Astrocyte of the spinal cord (primary cell): ENCODE results near the gene SCN8A.

Experiments
- DNase-seq: peaks from one replicate; pipeline ENCODE4 v3.0.0; 2011; ENCODE audit warnings: low read depth, low spot score
- H3K4me3 ChIP-seq: 2 replicates; pipeline ENCODE4 v1.5.1; 2011; ENCODE audit warnings: low read depth, mild to moderate bottlenecking, low read length, moderate library complexity
- in situ Hi-C: cut with HindIII; loops from 2 replicates; pipeline ENCODE4 v1.10.0; 2017; ENCODE audit warnings: low sequenced_read_pairs
- TF ChIP-seq, protein P1 (sequence below): IDR thresholded peaks from 2 replicates; pipeline ENCODE4 v1.5.1; 2012; ENCODE audit warnings: low read depth, mild to moderate bottlenecking, low read length, inconsistent platforms

SCN8A gene

DNA sequence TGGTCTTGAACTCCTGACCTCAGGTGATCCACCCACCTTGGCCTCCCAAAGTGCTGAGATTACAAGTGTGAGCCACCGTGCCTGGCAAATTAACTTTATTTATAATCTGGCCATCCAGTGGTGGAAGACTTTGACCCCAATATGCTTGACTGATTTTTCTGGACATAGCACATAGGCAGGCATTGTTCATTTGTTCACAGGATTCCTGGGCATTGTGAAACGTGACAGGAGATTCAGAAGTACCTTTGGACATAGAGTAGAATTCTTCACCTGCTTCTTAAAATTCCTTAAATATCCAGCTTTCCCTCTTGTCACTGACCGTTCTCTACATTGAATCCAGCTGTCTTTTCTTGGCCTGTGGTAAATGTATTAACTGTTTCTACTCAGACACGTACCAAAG lies 103.1 kb downstream of the SCN8A start:
- in situ Hi-C loops = no loop called here
- TF ChIP-seq, protein P1, sequence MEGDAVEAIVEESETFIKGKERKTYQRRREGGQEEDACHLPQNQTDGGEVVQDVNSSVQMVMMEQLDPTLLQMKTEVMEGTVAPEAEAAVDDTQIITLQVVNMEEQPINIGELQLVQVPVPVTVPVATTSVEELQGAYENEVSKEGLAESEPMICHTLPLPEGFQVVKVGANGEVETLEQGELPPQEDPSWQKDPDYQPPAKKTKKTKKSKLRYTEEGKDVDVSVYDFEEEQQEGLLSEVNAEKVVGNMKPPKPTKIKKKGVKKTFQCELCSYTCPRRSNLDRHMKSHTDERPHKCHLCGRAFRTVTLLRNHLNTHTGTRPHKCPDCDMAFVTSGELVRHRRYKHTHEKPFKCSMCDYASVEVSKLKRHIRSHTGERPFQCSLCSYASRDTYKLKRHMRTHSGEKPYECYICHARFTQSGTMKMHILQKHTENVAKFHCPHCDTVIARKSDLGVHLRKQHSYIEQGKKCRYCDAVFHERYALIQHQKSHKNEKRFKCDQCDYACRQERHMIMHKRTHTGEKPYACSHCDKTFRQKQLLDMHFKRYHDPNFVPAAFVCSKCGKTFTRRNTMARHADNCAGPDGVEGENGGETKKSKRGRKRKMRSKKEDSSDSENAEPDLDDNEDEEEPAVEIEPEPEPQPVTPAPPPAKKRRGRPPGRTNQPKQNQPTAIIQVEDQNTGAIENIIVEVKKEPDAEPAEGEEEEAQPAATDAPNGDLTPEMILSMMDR = no peak
- no peak for DNase-seq
- H3K4me3 ChIP-seq = no peak overlapping the region

DNA sequence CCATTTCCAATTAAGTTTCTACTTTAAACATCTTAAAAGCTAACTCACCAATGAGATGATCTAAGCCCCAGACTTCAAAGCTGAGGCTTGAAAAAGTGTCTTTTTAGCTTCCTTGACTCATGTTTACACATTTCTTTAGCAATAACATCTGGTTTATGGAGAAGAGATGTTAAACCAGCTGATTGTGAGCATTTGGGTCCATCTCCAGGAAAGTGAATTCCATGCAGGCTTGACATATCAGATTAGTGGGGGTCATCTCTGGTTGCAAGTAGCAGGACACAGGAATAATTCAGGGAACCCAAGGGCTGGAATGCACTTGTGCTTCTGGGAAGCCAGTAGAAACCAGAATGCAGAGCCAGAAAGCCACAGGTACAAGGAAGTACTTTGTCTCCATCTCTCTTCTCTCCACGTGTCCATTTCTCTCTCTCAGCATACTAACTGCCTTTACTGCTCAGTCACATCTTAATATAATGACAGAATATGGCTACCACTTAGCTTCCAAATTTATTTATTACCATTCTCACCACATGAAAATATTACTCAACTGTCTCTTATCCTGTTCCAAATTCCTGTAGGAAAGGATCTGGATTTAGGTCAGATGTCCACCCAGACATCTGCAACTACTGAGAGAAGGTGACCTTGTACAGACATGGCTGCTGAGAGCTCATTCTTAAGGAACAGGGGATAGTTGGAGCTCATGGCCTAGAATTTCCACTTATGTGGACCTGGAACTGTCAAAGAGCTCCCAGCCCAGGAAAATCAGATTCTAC lies 104.4 kb downstream of the SCN8A start:
- TF ChIP-seq, protein P1 = no peak
- H3K4me3 ChIP-seq = no peak overlapping the region
- in situ Hi-C loops = no loop called here
- DNase-seq = no peak

DNA sequence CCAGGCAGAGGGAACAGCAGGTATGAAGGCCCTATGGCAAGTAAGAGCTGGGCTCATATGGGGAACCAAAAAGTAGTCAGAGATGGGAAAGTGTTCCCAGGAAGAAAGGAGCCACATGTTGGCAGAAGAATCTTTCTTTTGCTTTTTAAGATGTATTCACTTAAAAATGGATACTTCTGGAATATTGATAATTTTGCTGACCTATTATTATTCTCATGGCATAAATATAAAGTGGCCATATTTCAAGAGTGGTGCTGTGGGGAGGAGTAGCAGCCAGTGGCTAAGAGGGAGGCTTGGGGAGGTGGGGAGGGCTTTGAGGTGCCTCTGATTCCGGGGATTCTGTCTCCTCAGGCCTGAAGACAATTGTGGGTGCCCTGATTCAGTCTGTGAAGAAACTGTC lies 108.2 kb downstream of the SCN8A start:
- in situ Hi-C loops = no loop called here
- TF ChIP-seq, protein P1 = no peak
- no peak overlapping the region for H3K4me3 ChIP-seq
- no peak for DNase-seq

DNA sequence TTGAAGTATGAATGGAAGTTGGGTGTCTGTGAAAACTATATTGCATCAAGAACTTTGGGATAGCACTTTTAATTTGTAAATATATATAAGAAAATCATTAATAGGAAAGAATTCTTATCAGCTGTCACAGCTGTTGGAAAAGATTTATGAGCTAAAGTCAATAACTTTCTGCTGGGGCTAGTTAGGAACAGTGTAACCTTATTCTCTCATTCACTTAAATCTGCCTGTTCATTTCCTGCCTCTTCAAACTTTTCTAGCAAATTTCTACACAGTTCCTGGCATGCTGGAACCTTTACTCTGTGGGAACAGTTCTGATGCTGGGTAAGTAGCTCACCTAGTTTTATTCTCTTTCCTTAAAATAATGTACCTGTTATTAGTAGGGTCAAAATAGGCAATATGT lies 109.9 kb downstream of the SCN8A start:
- DNase-seq = no peak
- H3K4me3 ChIP-seq = no peak overlapping the region
- in situ Hi-C loops = no loop called here
- TF ChIP-seq, protein P1 = no peak

DNA sequence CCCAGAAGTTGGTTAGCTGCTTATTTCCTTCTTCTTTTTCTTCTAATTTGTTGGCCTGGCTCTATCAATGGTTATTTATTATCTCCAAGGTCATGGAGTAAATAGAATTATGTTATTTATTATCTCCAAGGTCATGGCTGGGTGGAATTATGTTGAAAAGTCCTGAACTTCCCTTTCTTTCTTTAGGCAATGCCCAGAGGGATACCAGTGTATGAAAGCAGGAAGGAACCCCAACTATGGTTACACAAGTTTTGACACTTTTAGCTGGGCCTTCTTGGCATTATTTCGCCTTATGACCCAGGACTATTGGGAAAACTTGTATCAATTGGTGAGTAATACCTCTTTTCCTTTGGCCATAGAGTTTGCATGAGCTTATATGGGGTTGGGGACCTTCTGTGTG lies 111.6 kb downstream of the SCN8A start:
- H3K4me3 ChIP-seq = no peak overlapping the region
- no peak for DNase-seq
- TF ChIP-seq, protein P1 = no peak
- in situ Hi-C loops = no loop called here

DNA sequence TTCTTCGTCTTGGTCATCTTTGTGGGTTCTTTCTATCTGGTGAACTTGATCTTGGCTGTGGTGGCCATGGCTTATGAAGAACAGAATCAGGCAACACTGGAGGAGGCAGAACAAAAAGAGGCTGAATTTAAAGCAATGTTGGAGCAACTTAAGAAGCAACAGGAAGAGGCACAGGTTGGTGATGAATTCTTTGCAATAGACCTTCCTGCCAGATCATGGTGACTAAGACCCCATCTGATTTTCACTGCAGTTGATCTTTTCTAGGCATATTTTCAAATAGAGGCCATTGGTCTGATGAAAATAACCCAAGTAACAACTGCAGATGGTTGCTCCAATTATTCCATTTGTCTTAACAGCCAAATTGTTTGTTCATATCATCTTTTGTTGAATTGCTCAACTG lies 114.4 kb downstream of the SCN8A start:
- in situ Hi-C loops = no loop called here
- no peak for DNase-seq
- TF ChIP-seq, protein P1 = no peak
- H3K4me3 ChIP-seq = no peak overlapping the region
